HepG2 (cell line): Measurements from ENCODE around the gene SERBP1. TPM values are rescaled to one million over a fixed set of nuclear protein-coding genes. Genes with fewer than 3 reads are reported as not detected.

Experiments used
- ARID4A ChIP-seq: sonication (generic); formaldehyde crosslinking; IDR thresholded peaks from 2 replicates; pipeline ENCODE4 v1.5.0; 2020; ENCODE audit warnings: mild to moderate bottlenecking, missing genetic modification reagents, borderline replicate concordance
- CERS6 ChIP-seq: sonication (generic); formaldehyde crosslinking; IDR thresholded peaks from 2 replicates; pipeline ENCODE4 v1.5.0; 2020; ENCODE audit warnings: missing genetic modification reagents
- GABPB1 ChIP-seq: IDR thresholded peaks from 2 replicates; pipeline ENCODE4 v1.6.1; 2016; ENCODE audit warnings: mild to moderate bottlenecking, missing genetic modification reagents, moderate library complexity, missing compliant biosample characterization
- HOXD1 ChIP-seq: sonication (generic); formaldehyde crosslinking; IDR thresholded peaks from 2 replicates; pipeline ENCODE4 v1.5.0; 2020; ENCODE audit warnings: missing genetic modification reagents
- KLF16 ChIP-seq, 2 experiments: sonication (generic) in 1 of 2; formaldehyde crosslinking in 1 of 2; IDR thresholded peaks; 2 replicates each; pipeline versions ENCODE4 v1.6.1 to v1.8.0; 2016 to 2023; ENCODE audit warnings: missing genetic modification reagents in 2 of 2, missing compliant biosample characterization in 1 of 2
- LCORL ChIP-seq, 2 experiments: fragments of 450-650 bp in 1 of 2; sonication (generic) in 1 of 2; formaldehyde crosslinking in 1 of 2; IDR thresholded peaks; 2 replicates each; pipeline versions ENCODE4 v1.5.0 to v1.6.1; 2017 to 2020; ENCODE audit warnings: antibody characterized with exemption in 1 of 2, missing genetic modification reagents in 1 of 2
- REPIN1 ChIP-seq: sonication (generic); formaldehyde crosslinking; IDR thresholded peaks from 2 replicates; pipeline ENCODE4 v1.8.0; 2022; ENCODE audit warnings: missing genetic modification reagents, low read depth, mild to moderate bottlenecking, borderline replicate concordance
- SRSF9 ChIP-seq: fragments of 200-400 bp; formaldehyde crosslinking; IDR thresholded peaks from 2 replicates; pipeline ENCODE4 v1.6.1; 2018; ENCODE audit warnings: borderline replicate concordance, mild to moderate bottlenecking, low read depth, low read length; ENCODE audit not compliant: insufficient read depth, poor library complexity, severe bottlenecking
- TEF ChIP-seq: sonication (generic); formaldehyde crosslinking; IDR thresholded peaks from 2 replicates; pipeline ENCODE4 v1.5.0; 2020; ENCODE audit warnings: missing genetic modification reagents
- ZNF256 ChIP-seq: sonication (generic); formaldehyde crosslinking; conservative IDR thresholded peaks from 2 replicates; pipeline ENCODE4 v1.4.0; 2020; ENCODE audit warnings: missing genetic modification reagents
- ZNF33A ChIP-seq: sonication (generic); formaldehyde crosslinking; IDR thresholded peaks from 2 replicates; pipeline ENCODE4 v1.5.1; 2020; ENCODE audit warnings: missing genetic modification reagents, mild to moderate bottlenecking, moderate library complexity, borderline replicate concordance
- ZNF670 ChIP-seq: sonication (generic); formaldehyde crosslinking; IDR thresholded peaks from 2 replicates; pipeline ENCODE4 v1.8.0; 2022; ENCODE audit warnings: mild to moderate bottlenecking, missing genetic modification reagents, borderline replicate concordance
- ZNF674 ChIP-seq: sonication (generic); formaldehyde crosslinking; IDR thresholded peaks from 2 replicates; pipeline ENCODE4 v1.5.0; 2020; ENCODE audit warnings: low read depth, mild to moderate bottlenecking, missing genetic modification reagents
- ZNF687 ChIP-seq: sonication (generic); formaldehyde crosslinking; IDR thresholded peaks from 2 replicates; pipeline ENCODE4 v1.5.1; 2020; ENCODE audit warnings: mild to moderate bottlenecking, missing genetic modification reagents, moderate library complexity
- ZNF713 ChIP-seq: sonication (generic); formaldehyde crosslinking; IDR thresholded peaks from 2 replicates; pipeline ENCODE4 v1.4.0; 2020; ENCODE audit warnings: mild to moderate bottlenecking, missing genetic modification reagents
- ZNF768 ChIP-seq: sonication (generic); formaldehyde crosslinking; IDR thresholded peaks from 2 replicates; pipeline ENCODE4 v1.4.0; 2020; ENCODE audit warnings: missing genetic modification reagents
- ZNF879 ChIP-seq: sonication (generic); formaldehyde crosslinking; IDR thresholded peaks from 2 replicates; pipeline ENCODE4 v1.8.1; 2023; ENCODE audit warnings: missing genetic modification reagents
- polyA plus RNA-seq, 8 experiments: library from polyadenylated mRNA; depleted of rRNA in 3 of 8; stranded (reverse) in 7 of 8; unstranded in 1 of 8; fragments of >200 nt; fragmentation: Illumina TruSeq in 4 of 8; extraction: Trizol in 4 of 8; gene quantifications; 2 replicates each; pipeline versions ENCODE4 v1.2.1 to v1.2.3, GENCODE V29; 2011 to 2016; ENCODE audit warnings: low read depth in 4 of 8, missing spikeins in 1 of 8, mixed read lengths in 1 of 8; ENCODE audit not compliant: insufficient read depth in 1 of 8
- total RNA-seq, 5 experiments: library from RNA; depleted of rRNA; stranded (reverse); fragments of >200 nt; fragmentation: Illumina TruSeq; extraction: Trizol; gene quantifications; 2 replicates each; pipeline ENCODE4 v1.2.3, GENCODE V29; 2016; ENCODE audit warnings: low read depth in 1 of 5

The SERBP1 gene
- total and polyA plus RNA-seq, 2 of the 13 experiments (the other 11 are each of a cell fraction or from before 2014, with no cell fraction given): 175 to 281 TPM

GRCh38 chr1:67430358-67431155, at the start of gene SERBP1 (continued):
- TF ChIP-seq SRSF9 (no peak), LCORL (IDR thresholded peaks at IDR 0.05) (no peak), LCORL (CRISPR knock-in tag; IDR thresholded peaks at IDR 0.05) (peak; percentile 74), CERS6 (CRISPR knock-in tag) (0 out of 2 replicates have a peak, but pooled peaks have one; percentile 51), ZNF674 (CRISPR knock-in tag) (no peak), ZNF256 (CRISPR knock-in tag) (no peak), HOXD1 (peak; percentile 42; the same call in 1 of the 2 replicates), REPIN1 (CRISPR knock-in tag) (peak; percentile 71; the same call in 1 of the 2 replicates), ZNF687 (CRISPR knock-in tag) (peak; percentile 97), GABPB1 (CRISPR knock-in tag) (peak; percentile 97), KLF16 (CRISPR knock-in tag; IDR thresholded peaks at IDR 0.05) (peak in 1 of 2 experiments; percentile 46; a peak in 2 of 4 replicates), ZNF670 (CRISPR knock-in tag) (peak; percentile 90; the same call in 1 of the 2 replicates), ZNF768 (CRISPR knock-in tag) (peak; percentile 16; the same call in 1 of the 2 replicates), ZNF879 (CRISPR knock-in tag) (peak; percentile 62; the same call in 1 of the 2 replicates), TEF (CRISPR knock-in tag) (peak; percentile 59; the same call in 1 of the 2 replicates), ARID4A (CRISPR knock-in tag) (peak; percentile 95), ZNF33A (no peak; the same call in 1 of the 2 replicates), ZNF713 (CRISPR knock-in tag) (no peak)
